Neural crest cell (in vitro differentiated cells): ENCODE results near the gene REPS2. TPM values are rescaled to one million over a fixed set of nuclear protein-coding genes. Genes with fewer than 3 reads are reported as not detected.

Experiments used
- DNase-seq: peaks from one replicate; pipeline ENCODE4 v3.0.0; 2021; ENCODE audit warnings: low read depth, mixed read lengths, low spot score
- H3K27ac Mint-ChIP-seq: one replicate; pipeline ENCODE4 v1.8.0; 2021; ENCODE audit warnings: mild to moderate bottlenecking, mixed read lengths; ENCODE audit not compliant: unreplicated experiment
- H3K27me3 Mint-ChIP-seq: 2 replicates; pipeline ENCODE4 v1.8.0; 2021; ENCODE audit warnings: low read depth, mild to moderate bottlenecking, mixed read lengths
- H3K36me3 Mint-ChIP-seq: 2 replicates; pipeline ENCODE4 v1.8.0; 2021; ENCODE audit warnings: low read depth, mild to moderate bottlenecking, mixed read lengths
- H3K4me1 Mint-ChIP-seq: 2 replicates; pipeline ENCODE4 v1.8.0; 2021; ENCODE audit warnings: mixed read lengths
- H3K4me3 Mint-ChIP-seq: one replicate; pipeline ENCODE4 v1.8.0; 2021; ENCODE audit warnings: mild to moderate bottlenecking, mixed read lengths
- H3K9me3 Mint-ChIP-seq: 2 replicates; pipeline ENCODE4 v1.8.0; 2021; ENCODE audit warnings: mixed read lengths
- total RNA-seq: library from RNA; stranded (reverse); gene quantifications from 2 replicates; pipeline ENCODE4 v1.2.1, GENCODE V29; 2021
- TF ChIP-seq, protein P1 (sequence below): fragments of 200-600 bp; sonication (generic); conservative IDR thresholded peaks from 2 replicates; pipeline ENCODE4 v1.5.0; 2021; ENCODE audit warnings: antibody characterized with exemption, mild to moderate bottlenecking

Gene REPS2
- total RNA-seq, 1 donor from 2014 or later = 0.58 TPM

DNA sequence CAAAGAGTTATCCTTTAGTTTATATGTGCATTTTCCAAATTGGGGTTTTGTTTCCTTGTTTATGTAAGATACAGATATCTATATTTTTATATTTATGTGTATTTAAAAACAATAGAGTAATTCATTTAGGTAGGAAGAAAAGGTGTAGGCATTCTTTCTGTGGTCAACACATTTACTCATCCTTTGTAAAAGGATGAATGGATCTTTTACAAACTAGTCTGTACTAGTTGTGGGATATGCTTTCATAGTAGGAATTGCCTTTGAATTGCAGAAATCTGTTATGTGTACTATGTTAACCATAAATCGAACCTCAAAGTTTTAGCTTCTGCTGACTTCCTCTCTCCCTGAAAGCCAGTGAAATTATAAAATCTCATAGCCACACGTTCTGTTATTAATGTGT is 128.5 kb downstream of the REPS2 start:
- TF ChIP-seq, protein P1, sequence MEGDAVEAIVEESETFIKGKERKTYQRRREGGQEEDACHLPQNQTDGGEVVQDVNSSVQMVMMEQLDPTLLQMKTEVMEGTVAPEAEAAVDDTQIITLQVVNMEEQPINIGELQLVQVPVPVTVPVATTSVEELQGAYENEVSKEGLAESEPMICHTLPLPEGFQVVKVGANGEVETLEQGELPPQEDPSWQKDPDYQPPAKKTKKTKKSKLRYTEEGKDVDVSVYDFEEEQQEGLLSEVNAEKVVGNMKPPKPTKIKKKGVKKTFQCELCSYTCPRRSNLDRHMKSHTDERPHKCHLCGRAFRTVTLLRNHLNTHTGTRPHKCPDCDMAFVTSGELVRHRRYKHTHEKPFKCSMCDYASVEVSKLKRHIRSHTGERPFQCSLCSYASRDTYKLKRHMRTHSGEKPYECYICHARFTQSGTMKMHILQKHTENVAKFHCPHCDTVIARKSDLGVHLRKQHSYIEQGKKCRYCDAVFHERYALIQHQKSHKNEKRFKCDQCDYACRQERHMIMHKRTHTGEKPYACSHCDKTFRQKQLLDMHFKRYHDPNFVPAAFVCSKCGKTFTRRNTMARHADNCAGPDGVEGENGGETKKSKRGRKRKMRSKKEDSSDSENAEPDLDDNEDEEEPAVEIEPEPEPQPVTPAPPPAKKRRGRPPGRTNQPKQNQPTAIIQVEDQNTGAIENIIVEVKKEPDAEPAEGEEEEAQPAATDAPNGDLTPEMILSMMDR = no peak
- Mint-ChIP-seq H3K4me1 (no peaks in the 10 kb centered on the region), H3K27ac (no peak overlapping the region), H3K4me3 (no peak overlapping the region), H3K36me3 (no peaks in the 10 kb centered on the region), H3K9me3 (no peaks in the 10 kb centered on the region), H3K27me3 (peaks cover 24% of the 10 kb centered on the region)
- DNase-seq = no peak

DNA sequence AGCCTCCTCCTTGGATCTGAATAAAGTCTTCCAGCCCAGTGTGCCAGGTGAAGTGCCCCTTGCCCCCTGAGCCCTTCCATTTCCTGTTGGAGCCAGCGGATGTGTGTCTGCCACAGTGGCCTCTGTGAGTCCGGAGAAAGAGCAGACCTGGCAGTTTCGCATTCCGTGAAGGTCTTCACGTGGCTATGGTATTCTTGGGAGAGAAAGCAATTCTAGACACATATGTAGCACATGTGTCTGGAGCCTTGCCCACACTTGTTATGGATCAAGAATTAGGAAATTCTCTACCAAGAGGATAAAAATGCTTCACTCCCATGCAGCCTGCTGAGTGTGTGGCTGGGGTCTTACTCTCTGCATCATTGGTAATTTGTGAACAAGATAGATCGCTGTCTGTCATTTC is 130.9 kb downstream of the REPS2 start:
- Mint-ChIP-seq H3K27ac (peak overlapping the region; percentile 40), H3K9me3 (no peaks in the 10 kb centered on the region), H3K27me3 (peaks cover 30% of the 10 kb centered on the region), H3K36me3 (no peaks in the 10 kb centered on the region), H3K4me1 (peaks cover 5% of the 10 kb centered on the region), H3K4me3 (no peak overlapping the region)
- TF ChIP-seq, protein P1 = no peak
- no peak for DNase-seq

DNA sequence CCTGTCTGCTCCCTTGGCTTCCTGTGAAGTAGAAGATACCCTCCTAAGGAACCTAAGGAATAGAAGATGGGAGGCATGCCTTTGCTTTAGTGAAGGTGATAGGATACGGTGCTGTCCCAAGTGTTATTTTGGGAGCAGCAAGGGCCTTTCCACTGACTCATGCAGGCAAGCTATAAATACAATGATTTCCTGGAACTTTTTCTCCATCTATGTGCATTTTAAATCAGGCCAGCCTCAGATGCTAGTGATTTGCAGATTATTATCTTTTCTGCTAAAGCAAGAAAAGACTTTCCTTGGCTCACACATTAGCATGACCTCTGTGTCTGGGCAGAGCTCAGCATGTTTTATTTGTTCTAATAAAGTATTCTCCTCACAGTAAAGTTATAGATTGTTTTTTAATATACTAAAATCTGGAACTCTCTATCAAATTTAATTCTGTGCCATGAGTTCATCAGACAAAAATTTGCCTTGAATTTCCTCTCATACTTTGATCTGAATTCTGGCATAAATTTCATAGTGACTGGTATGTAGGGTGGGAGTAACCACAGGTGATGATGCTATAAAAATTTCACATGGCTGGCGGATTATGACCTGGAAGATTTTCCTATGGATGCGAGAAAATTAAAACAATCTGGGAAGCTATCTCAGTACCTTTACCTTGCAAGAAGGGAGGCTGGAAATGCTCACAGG is 131.7 kb downstream of the REPS2 start:
- H3K27ac Mint-ChIP-seq = no peak overlapping the region
- H3K4me3 Mint-ChIP-seq = no peak overlapping the region
- no peaks in the 10 kb centered on the region for H3K36me3 Mint-ChIP-seq
- H3K27me3 Mint-ChIP-seq = peaks cover 29% of the 10 kb centered on the region
- no peak for DNase-seq
- H3K9me3 Mint-ChIP-seq = no peaks in the 10 kb centered on the region
- TF ChIP-seq, protein P1 = no peak
- H3K4me1 Mint-ChIP-seq = peaks cover 9% of the 10 kb centered on the region

DNA sequence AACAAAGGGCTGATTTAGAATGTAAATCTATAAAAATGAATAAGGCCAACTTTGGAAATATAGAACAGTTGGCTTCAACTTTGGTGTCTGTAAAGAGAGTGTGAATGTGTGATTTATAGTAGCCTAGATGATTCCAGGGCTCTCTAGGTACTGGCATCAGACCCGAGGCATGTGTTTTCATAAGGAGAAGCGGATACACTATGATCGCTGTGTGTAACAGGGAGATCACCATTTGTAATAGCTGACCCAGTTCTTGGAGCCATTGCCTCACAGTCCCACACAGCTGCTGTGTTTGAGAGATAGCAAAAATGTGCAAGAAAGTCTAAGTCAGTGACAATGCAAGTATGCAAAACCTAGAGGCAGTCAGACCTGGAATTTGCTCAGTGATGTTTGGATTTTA is 135.1 kb downstream of the REPS2 start:
- Mint-ChIP-seq H3K4me3 (no peak overlapping the region), H3K27ac (no peak overlapping the region), H3K36me3 (no peaks in the 10 kb centered on the region), H3K27me3 (peaks cover 32% of the 10 kb centered on the region), H3K9me3 (no peaks in the 10 kb centered on the region), H3K4me1 (peaks cover 9% of the 10 kb centered on the region)
- TF ChIP-seq, protein P1 = no peak
- DNase-seq = no peak

DNA sequence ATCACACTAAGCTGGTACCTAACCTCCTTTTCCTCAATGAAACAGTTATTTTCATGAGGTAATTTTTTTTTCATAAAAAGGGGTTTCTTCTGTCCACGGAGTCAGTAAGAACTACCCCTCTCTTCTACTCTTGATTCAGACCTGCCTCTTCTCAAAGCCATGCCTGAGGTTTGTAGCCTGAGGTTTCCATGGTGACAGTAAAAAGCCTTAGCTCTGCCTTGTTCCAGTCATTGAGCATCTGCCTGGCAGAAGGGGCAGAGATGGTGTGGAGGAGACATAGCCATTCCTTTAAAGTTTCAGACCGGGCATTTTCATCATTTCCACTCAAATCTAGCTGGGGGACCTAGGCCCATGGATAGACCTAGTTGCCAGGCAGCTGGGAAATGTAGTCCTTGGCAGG is 135.5 kb downstream of the REPS2 start:
- no peaks in the 10 kb centered on the region for H3K9me3 Mint-ChIP-seq
- H3K4me3 Mint-ChIP-seq = no peak overlapping the region
- TF ChIP-seq, protein P1 = no peak
- no peaks in the 10 kb centered on the region for H3K36me3 Mint-ChIP-seq
- peaks cover 9% of the 10 kb centered on the region for H3K4me1 Mint-ChIP-seq
- DNase-seq = no peak
- H3K27me3 Mint-ChIP-seq = peaks cover 32% of the 10 kb centered on the region
- H3K27ac Mint-ChIP-seq = peak overlapping the region; percentile 83
